Subcutaneous abdominal adipose tissue (tissue), 5 donors: ENCODE data around the gene HSD11B1L.
"Not testable (repeated sequence)": the region's sequence is repeated elsewhere in the genome, so short reads cannot be mapped to it uniquely, and the experiment has no call there.

Experiments
- H3K27ac ChIP-seq: one replicate; pipeline ENCODE4 v1.7.0; 2013; ENCODE audit warnings: low read depth, mild to moderate bottlenecking, inconsistent platforms, low read length, moderate library complexity
- H3K27me3 ChIP-seq, 5 donors: one replicate each; pipeline ENCODE4 v1.7.0; 2013; ENCODE audit warnings: low read length in 5 of 5, inconsistent platforms in 1 of 5; ENCODE audit not compliant: control insufficient read depth in 5 of 5, insufficient read depth in 4 of 5
- H3K36me3 ChIP-seq, 5 donors: one replicate each; pipeline ENCODE4 v1.7.0; 2013; ENCODE audit warnings: low read length in 5 of 5; ENCODE audit not compliant: control insufficient read depth in 5 of 5, insufficient read depth in 5 of 5
- H3K4me1 ChIP-seq, 5 donors: one replicate each; pipeline ENCODE4 v1.7.0; 2013; ENCODE audit warnings: low read length in 5 of 5, mild to moderate bottlenecking in 3 of 5, moderate library complexity in 1 of 5; ENCODE audit not compliant: control insufficient read depth in 5 of 5, insufficient read depth in 5 of 5
- H3K4me3 ChIP-seq, 5 donors: one replicate each; pipeline ENCODE4 v1.7.0; 2013; ENCODE audit warnings: low read length in 5 of 5, low read depth in 1 of 5
- H3K9ac ChIP-seq, 5 donors: one replicate each; pipeline ENCODE4 v1.7.0; 2013; ENCODE audit warnings: low read length in 5 of 5, mild to moderate bottlenecking in 4 of 5, moderate library complexity in 3 of 5
- H3K9me3 ChIP-seq, 5 donors: one replicate each; pipeline ENCODE4 v1.7.0; 2013; ENCODE audit warnings: low read length in 5 of 5; ENCODE audit not compliant: control insufficient read depth in 5 of 5
- donor health status: healthy.
- donor health status: healthy.
- donor health status: healthy.
- donor health status: healthy.
- donor health status: healthy.

HSD11B1L gene

DNA sequence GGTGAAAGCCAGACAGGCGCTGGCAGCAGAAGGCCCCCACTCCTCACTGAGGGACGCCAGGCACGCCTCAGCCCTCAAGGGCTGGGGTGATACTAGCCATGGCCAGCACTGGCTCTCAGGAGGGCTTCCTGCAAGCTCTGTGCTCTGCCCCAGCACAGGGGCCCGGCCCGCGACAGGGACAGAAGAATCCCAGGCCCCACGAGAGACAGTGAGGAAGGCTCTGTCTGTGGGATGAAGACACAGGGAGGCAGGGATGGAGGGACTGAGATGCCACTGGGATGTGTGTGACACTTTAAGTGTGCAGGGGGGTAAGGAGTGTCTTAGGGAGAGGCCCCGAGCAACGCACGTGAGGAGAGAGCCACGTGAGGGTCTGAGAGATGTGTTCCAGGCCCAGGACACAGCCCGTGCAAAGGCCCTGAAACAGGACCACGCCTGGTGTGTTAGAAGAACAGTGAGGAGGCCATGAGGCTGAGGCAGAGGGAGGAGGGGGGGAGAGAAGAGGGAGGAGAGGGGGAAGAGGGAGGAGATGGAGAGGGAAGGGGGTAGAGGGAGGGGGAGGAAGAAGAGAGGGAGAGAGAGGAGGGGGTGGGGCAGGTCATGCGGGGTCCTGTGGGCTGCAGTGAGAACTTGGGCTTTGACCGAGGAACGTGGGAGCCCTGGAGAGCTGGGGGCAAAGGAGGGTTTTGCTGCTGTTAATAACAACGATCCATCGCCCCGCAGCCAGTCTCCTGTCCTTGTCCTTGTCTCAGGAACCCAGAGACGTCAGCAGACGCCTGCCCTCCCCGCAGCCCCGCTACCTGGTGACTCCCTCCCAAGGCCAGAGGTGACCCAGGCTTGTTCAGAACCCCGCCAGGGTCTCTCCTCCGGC is 16.4 kb downstream of the HSD11B1L start:
- Histone ChIP-seq H3K36me3 (peaks cover 0 to 85% (median 75%) of the 10 kb centered on the region in 5 donors), H3K9ac (no peak overlapping the region), H3K27ac (no peak overlapping the region), H3K4me3 (no peak overlapping the region), H3K9me3 (no peaks in the 10 kb centered on the region), H3K4me1 (peaks cover 0 to 8% (median under 1%) of the 10 kb centered on the region in 5 donors), H3K27me3 (no peaks in the 10 kb centered on the region)

DNA sequence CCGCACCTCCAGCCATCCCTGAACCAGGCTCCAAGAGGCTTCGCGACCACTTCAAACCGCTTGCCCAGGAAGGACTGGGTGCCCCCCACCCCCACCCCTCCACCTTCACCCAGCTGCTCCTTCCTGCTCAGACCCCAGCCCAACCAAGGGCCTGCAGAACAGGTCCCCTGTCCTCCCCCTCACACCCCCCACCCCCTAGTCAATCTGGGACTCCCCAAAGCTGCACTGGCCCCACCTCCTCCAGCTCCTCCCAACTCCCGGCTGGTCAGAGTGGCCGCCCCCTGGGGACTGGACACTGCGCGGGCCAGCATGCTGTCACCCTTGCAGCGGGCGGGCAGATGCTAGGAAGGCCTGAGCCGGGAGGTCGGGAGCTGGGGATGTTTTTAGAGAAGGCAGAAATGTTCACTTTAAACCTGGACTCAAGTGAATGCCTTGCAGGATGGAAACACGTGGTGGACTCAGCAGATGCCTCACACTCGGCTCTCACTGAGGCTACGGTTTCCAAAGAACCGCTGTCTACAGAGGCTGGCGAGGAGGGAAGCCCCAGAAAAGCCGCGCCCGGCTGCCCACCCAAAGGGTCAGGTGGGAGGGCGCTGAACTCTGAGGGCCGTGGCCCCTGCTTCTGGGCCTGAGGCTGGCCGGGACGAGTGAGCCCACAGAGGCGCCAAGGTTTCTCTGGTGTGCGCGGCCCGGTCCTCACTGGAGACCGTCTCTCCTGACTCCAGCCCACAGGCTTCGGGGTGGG is 17.2 kb downstream of the HSD11B1L start:
- Histone ChIP-seq H3K9me3 (no peaks in the 10 kb centered on the region), H3K27ac (no peak overlapping the region), H3K27me3 (no peaks in the 10 kb centered on the region), H3K9ac (no peak overlapping the region), H3K36me3 (peaks cover 0 to 78% (median 67%) of the 10 kb centered on the region in 5 donors), H3K4me3 (no peak overlapping the region), H3K4me1 (peaks cover 0 to under 1% (median 0%) of the 10 kb centered on the region in 5 donors)

DNA sequence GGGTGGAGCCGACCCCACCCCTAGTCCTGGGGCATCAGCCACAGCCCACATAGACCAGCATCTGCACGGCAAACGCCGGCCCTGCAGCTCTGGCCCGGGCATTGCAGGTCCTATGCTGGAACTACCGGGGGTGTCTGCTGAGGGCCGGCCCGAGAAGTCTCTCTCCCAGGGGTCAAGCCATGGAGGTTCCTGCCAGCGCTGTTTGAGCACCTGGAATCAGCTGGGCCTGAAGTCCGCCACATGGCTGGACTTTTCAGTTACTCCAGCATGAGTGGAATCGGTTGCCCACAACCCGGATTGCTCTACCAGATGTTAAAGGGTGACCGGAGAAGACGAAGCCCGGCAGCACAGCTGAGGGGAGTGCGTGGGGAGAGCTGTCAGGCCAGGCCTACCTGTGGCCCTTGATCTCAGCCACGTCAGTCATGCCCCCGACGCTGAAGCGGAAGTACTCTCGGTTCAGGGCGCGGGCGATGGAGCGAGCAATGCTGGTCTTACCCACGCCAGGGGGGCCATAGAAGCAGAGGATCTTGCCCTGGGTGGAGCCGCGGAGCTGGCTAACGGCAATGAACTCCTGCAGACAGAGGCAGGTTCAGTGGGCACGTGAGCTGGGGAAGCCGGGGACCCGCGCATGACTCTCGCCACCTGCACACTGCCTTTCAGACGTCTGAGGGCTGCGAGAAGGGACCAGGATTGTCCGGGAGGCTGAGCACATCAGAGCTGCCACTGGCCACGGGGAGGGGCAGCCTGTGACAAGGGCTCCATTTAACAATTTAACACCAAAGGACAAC is 18.0 kb downstream of the HSD11B1L start:
- H3K36me3 ChIP-seq, result peaks cover 0 to 78% (median 67%) of the 10 kb centered on the region in 5 donors

DNA sequence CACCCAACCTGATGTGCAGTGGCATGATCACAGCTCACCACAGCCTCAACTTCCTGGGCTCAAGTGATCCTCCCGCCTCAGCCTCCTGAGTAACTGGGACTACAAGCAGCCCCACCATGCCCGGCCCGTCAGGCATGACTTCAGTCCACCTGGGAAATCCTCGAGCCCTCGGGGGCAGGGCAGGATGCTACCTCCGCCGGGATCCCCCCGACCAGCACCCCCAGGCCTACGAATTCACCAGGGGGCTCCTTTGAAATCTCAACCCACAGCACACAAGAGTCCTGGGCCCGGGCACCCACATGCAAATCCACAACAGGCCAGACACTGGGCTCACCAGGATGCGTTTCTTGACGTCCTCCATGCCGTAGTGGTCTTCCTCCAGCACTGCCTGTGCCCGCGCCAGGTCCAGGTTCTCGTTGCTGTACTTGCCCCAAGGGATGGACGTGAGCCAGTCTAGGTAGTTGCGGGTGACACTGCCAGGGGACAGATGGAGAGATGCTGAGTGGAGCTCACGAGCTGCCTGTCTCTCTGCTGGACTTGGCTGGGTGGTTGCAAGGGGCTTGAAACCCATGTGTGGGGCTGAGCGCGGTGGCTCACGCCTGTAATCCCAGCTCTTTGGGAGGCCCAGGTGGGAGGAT is 19.7 kb downstream of the HSD11B1L start:
- Histone ChIP-seq H3K9ac (no peak overlapping the region), H3K4me3 (no peak overlapping the region), H3K27me3 (no peaks in the 10 kb centered on the region), H3K9me3 (no peaks in the 10 kb centered on the region), H3K27ac (no peak overlapping the region), H3K4me1 (no peaks in the 10 kb centered on the region), H3K36me3 (peaks cover 0 to 78% (median 66%) of the 10 kb centered on the region in 5 donors)

More for the DNA sequence above, 18.0 kb downstream of the HSD11B1L start:
- Histone ChIP-seq H3K4me3 (no peak overlapping the region), H3K9me3 (no peaks in the 10 kb centered on the region), H3K27me3 (no peaks in the 10 kb centered on the region), H3K4me1 (no peaks in the 10 kb centered on the region), H3K27ac (no peak overlapping the region), H3K9ac (no peak overlapping the region)

DNA sequence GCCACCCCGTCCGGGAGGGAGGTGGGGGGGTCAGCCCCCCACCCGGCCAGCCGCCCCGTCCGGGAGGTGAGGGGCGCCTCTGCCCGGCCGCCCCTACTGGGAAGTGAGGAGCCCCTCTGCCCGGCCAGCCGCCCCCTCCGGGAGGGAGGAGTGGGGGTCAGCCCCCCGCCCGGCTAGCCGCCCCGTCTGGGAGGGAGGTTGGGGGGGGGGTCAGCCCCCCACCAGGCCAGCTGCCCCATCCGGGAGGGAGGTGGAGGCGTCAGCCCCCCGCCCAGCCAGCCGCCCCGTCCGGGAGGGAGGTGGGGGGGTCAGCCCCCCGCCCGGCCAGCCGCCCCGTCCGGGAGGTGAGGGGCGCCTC is 21.2 kb downstream of the HSD11B1L start:
- not testable (repeated sequence) for H3K9me3 ChIP-seq, H3K9ac ChIP-seq, H3K27ac ChIP-seq, H3K4me1 ChIP-seq, H3K27me3 ChIP-seq, H3K4me3 ChIP-seq
- H3K36me3 ChIP-seq, result peaks cover 0 to 77% (median 65%) of the 10 kb centered on the region in 5 donors

DNA sequence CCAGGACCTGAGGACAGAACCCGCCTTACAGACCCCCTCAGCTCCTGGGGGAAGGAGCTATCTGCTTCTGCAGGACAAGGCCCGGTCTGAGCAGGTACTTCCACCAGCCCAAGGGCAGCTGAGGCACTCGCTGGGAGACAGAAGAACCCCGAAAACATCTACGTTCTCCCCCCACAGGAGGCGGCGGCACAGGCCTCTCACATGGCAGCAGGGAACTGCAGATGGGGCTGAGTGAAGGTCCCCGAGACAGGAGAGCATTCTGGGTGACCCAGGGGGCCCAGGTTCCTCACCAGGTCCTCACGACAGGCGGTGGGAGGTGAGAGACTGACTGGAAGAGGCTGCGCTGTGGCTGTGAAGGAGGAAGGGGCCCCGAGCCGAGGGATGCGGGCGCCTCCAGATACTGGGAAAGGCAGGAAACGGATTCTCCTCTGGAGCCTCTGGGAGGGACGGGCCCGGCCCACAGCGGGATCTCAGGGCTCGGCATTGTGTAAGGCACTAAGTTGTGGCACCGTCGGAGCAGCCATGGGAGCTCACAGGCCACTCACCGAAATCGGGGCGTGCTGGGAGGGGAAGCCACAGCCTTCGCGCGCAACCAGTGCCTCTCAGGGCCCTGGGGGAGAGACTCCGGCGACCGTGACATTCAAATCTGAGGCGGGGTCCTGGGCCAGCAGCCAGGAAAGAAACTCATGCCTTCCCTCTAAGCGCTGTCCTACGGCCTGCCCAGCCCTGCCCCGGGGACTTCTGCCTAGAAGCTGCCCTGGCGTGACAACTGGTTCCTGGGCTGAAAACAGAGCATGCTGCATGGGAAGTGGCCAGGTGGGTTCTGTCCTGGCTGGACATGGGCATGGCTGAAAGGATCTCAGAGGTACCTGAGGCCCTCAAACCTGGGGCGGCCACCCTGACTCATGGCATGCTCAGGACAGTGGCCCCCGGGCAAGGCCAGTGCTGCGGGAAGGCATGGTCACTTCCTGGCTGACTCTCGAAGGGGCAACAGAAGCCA is 23.3 kb downstream of the HSD11B1L start:
- H3K27me3 ChIP-seq, result no peaks in the 10 kb centered on the region
- no peak overlapping the region for H3K9ac ChIP-seq
- H3K4me1 ChIP-seq, result no peaks in the 10 kb centered on the region
- no peaks in the 10 kb centered on the region for H3K9me3 ChIP-seq
- no peak overlapping the region for H3K4me3 ChIP-seq
- H3K36me3 ChIP-seq, result peaks cover 0 to 77% (median 62%) of the 10 kb centered on the region in 5 donors
- H3K27ac ChIP-seq, result no peak overlapping the region

DNA sequence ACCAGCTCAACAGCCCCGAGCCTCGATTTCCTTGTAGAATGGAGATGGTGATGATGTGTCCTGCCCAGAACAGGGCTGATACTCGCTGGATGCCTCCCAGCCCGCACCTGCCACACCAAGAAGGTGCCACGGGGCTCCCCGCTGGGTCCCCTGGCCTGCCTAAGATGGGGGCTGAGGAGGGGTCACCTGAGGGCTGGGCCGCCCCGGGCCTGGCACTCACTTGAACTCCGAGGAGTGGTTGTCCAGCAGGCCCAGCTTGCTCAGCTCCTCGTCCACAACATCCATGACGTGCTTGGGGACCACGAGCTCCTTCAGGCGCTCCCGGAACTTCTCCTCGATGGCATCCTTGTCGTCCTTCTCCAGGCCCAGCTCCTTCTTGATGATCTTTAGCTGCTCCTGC is 24.7 kb downstream of the HSD11B1L start:
- H3K27ac ChIP-seq, result no peak overlapping the region
- no peaks in the 10 kb centered on the region for H3K4me1 ChIP-seq
- H3K27me3 ChIP-seq, result no peaks in the 10 kb centered on the region
- H3K9ac ChIP-seq, result no peak overlapping the region
- peaks cover 0 to 76% (median 60%) of the 10 kb centered on the region in 5 donors for H3K36me3 ChIP-seq
- no peaks in the 10 kb centered on the region for H3K9me3 ChIP-seq
- H3K4me3 ChIP-seq, result no peak overlapping the region

DNA sequence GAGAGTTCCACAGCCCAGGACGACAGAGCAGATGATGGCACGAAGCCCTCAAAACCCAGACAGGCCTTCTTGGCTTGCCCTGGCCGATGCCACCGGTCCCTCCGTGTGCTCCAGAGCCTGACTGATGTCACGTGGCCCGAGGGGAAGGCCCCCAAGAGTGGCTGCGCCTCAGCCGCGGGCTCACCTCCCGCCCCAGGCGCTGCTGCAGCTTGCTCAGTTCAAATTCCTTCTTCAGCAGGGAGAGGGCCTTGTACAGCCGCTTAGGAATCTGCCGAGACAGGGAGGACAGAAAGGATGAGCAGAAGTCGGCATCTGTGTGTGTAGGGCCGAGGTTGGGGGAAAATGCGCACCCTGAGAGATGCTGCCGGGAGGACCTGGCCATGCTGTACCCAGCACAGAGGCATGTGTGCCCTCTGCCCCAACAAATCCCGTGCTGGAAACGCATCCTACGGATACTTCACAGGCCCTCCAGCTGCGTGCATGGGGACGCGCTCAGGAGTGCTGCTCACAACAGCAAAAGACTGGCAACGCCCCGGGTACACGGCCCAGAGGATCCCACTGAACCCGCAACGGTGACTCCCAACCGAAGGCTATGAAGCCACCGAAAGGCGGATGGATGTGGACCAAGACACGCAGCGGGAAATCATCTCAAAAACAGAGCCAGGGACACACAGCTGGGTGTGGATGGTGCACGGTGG is 26.2 kb downstream of the HSD11B1L start:
- H3K4me1 ChIP-seq, result no peaks in the 10 kb centered on the region
- H3K4me3 ChIP-seq, result no peak overlapping the region
- no peak overlapping the region for H3K27ac ChIP-seq
- no peak overlapping the region for H3K9ac ChIP-seq
- H3K36me3 ChIP-seq, result peaks cover 0 to 82% (median 68%) of the 10 kb centered on the region in 5 donors
- no peaks in the 10 kb centered on the region for H3K9me3 ChIP-seq
- no peaks in the 10 kb centered on the region for H3K27me3 ChIP-seq
